Measurements from ENCODE around the gene CHRNA1. TPM values are rescaled to one million over a fixed set of nuclear protein-coding genes. Genes with fewer than 3 reads are reported as not detected.

The CHRNA1 gene
- total and polyA plus RNA-seq, 2 experiments from 2014 or later: not detected

- ATAC-seq (no peak), DNase-seq (ENCODE audit: low spot score) (no peak)
- no peak overlapping the region for H3K27ac ChIP-seq (ENCODE audit: low read depth)
- Mint-ChIP-seq H3K4me3 (no peak overlapping the region), H3K36me3 (ENCODE audit: low read depth) (no peaks in the 10 kb centered on the region), H3K27ac (no peak overlapping the region), H3K9me3 (no peaks in the 10 kb centered on the region), H3K27me3 (ENCODE audit: insufficient read depth, low read depth, poor library complexity) (peaks cover 13% of the 10 kb centered on the region), H3K4me1 (peaks cover 16% of the 10 kb centered on the region)
- H3K4me1 ChIP-seq (ENCODE audit: insufficient read depth): peaks cover 8% of the 10 kb centered on the region
- no peak overlapping the region for H3K4me3 ChIP-seq
- H3K9me2 ChIP-seq (ENCODE audit: insufficient read depth): peaks cover 21% of the 10 kb centered on the region; the same call in 1 of the 2 replicates
- H3K36me3 ChIP-seq (ENCODE audit: insufficient read depth): no peaks in the 10 kb centered on the region
- H3K79me2 ChIP-seq (replicated peaks; ENCODE audit: insufficient read depth): no peaks in the 10 kb centered on the region
- H3K4me2 ChIP-seq: no peak overlapping the region
- H3F3A ChIP-seq (replicated peaks; ENCODE audit: low read depth): no peaks in the 10 kb centered on the region
- H4K20me1 ChIP-seq (replicated peaks; ENCODE audit: insufficient read depth): no peaks in the 10 kb centered on the region
- H2AFZ ChIP-seq: peak overlapping the region; percentile 52; the same call in 1 of the 2 replicates
- TF ChIP-seq CTCF (conservative IDR thresholded peaks at IDR 0.05; ENCODE audit: low read depth in 2 of 2) (peak in 1 of 2 experiments; percentile 10; a peak in 1 of 4 replicates), POLR2AphosphoS5 (IDR thresholded peaks at IDR 0.05; ENCODE audit: low read depth) (no peak), CREB1 (CRISPR knock-in tag; IDR thresholded peaks at IDR 0.05; ENCODE audit: low read depth) (no peak), ETS1 (IDR thresholded peaks at IDR 0.05) (no peak), REST (IDR thresholded peaks at IDR 0.05; ENCODE audit: unreplicated experiment) (no peak), NANOG (IDR thresholded peaks at IDR 0.05; ENCODE audit: borderline replicate concordance) (no peak), ZNF331 (CRISPR knock-in tag; IDR thresholded peaks at IDR 0.05; ENCODE audit: low read depth) (no peak), EZH2 (IDR thresholded peaks at IDR 0.05; ENCODE audit: low read depth, unreplicated experiment) (no peak)
- H3K27me3 ChIP-seq (ENCODE audit: insufficient read depth): no peaks in the 10 kb centered on the region
Observed at GRCh38 chr2:174745142-174745541, 19.1 kb downstream of the CHRNA1 start.

- Histone ChIP-seq H3K27me3 (ENCODE audit: insufficient read depth) (no peaks in the 10 kb centered on the region), H3K27ac (ENCODE audit: low read depth) (no peak overlapping the region), H2AFZ (no peak overlapping the region), H3K4me3 (no peak overlapping the region), H3K4me1 (ENCODE audit: insufficient read depth) (peaks cover under 1% of the 10 kb centered on the region), H3K9me2 (ENCODE audit: insufficient read depth) (peaks cover 21% of the 10 kb centered on the region; the same call in 1 of the 2 replicates), H3K79me2 (replicated peaks; ENCODE audit: insufficient read depth) (no peaks in the 10 kb centered on the region), H3K36me3 (ENCODE audit: insufficient read depth) (no peaks in the 10 kb centered on the region), H3F3A (replicated peaks; ENCODE audit: low read depth) (no peaks in the 10 kb centered on the region), H3K4me2 (no peak overlapping the region), H4K20me1 (replicated peaks; ENCODE audit: insufficient read depth) (no peaks in the 10 kb centered on the region)
- Mint-ChIP-seq H3K4me1 (peaks cover 6% of the 10 kb centered on the region), H3K36me3 (ENCODE audit: low read depth) (no peaks in the 10 kb centered on the region), H3K27me3 (ENCODE audit: insufficient read depth, low read depth, poor library complexity) (peaks cover 13% of the 10 kb centered on the region), H3K9me3 (no peaks in the 10 kb centered on the region), H3K27ac (no peak overlapping the region), H3K4me3 (no peak overlapping the region)
- ATAC-seq (no peak), DNase-seq (ENCODE audit: low spot score) (no peak)
- TF ChIP-seq JUNB (IDR thresholded peaks at IDR 0.05; ENCODE audit: unreplicated experiment) (no peak), CREB1 (CRISPR knock-in tag; IDR thresholded peaks at IDR 0.05; ENCODE audit: low read depth) (no peak), ETS1 (IDR thresholded peaks at IDR 0.05) (no peak), STAT1 (IDR thresholded peaks at IDR 0.05; ENCODE audit: unreplicated experiment) (no peak), EZH2 (IDR thresholded peaks at IDR 0.05; ENCODE audit: low read depth, unreplicated experiment) (no peak), NANOG (IDR thresholded peaks at IDR 0.05; ENCODE audit: borderline replicate concordance) (no peak)
Observed at GRCh38 chr2:174744111-174744510, 20.2 kb downstream of the CHRNA1 start.

Data from GM23338 (cell line).